Activated T-helper 1 cell treated with anti-CD3 and anti-CD28 coated beads, Interleukin-12 subunit alpha, Interleukin-12 subunit beta, Interleukin-2, Interleukin-4 antibody, amounts not matched to agents 30 ng/mL and 10 ng/mL and 1 ng/mL, durations not matched to agents 14 hours and 24 hours and 36 hours (primary cell): ENCODE results near the gene TREH. TPM values are rescaled to one million over a fixed set of nuclear protein-coding genes. Genes with fewer than 3 reads are reported as not detected.

Experiments
- DNase-seq: peaks from one replicate; pipeline ENCODE4 v3.0.0; 2021; ENCODE audit warnings: low spot score
- H3K27ac Mint-ChIP-seq: one replicate; pipeline ENCODE4 v1.8.0; 2021; ENCODE audit warnings: mild to moderate bottlenecking, mixed read lengths
- H3K27me3 Mint-ChIP-seq: one replicate; pipeline ENCODE4 v1.8.0; 2022; ENCODE audit warnings: mild to moderate bottlenecking, moderate library complexity, mixed read lengths; ENCODE audit not compliant: insufficient read depth
- H3K36me3 Mint-ChIP-seq: one replicate; pipeline ENCODE4 v1.8.0; 2021; ENCODE audit warnings: low read depth, mixed read lengths
- H3K4me1 Mint-ChIP-seq: one replicate; pipeline ENCODE4 v1.8.0; 2021; ENCODE audit warnings: low read depth, mixed read lengths
- H3K4me3 Mint-ChIP-seq: one replicate; pipeline ENCODE4 v1.8.0; 2021; ENCODE audit warnings: mild to moderate bottlenecking, moderate library complexity, mixed read lengths
- H3K9me3 Mint-ChIP-seq: one replicate; pipeline ENCODE4 v1.8.0; 2021; ENCODE audit warnings: mixed read lengths
- intact Hi-C: fragments of 100-400 bp; cut with micrococcal nuclease; formaldehyde crosslinking; loops from one replicate; pipeline ENCODE4 v1.15.1; 2024
- total RNA-seq: library from RNA; stranded (reverse); gene quantifications from 2 replicates; pipeline ENCODE4 v1.2.3, GENCODE V29; 2022

TREH gene
- total RNA-seq, 1 donor from 2014 or later = not detected

DNA sequence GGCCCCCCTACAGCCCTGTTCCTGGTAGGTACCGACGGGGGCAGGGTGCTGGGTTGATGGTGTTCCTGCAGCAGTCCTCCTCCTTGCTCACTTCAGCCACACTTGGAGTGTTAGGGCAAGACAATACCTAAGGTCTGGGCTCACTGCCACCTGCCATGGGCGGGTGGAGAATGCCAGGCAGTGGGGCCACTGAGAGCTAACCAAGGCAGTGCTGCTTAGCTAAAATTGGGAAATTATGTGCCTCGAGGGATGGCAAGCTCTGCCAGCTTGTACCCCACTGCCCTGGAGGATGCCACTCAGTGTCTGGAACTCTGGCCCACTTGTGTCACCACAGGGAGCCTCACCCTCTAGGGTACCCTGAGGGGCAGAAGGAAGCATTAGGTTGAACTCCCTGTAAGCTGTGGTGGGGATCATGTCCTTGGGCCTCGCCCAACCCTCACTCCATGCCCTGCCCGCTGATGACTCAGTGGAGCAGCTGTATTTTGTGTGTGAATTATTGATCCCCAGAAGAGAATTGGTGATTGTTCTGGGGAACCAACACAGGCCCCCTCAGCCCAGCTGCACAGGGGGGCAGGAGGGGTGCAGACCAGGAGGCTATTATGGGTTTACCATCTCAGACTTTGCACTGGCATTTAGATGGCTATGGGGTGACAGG, 54.3 kb downstream of the TREH start:
- Mint-ChIP-seq H3K9me3 (no peaks in the 10 kb centered on the region), H3K4me3 (no peak overlapping the region), H3K27me3 (peaks cover 14% of the 10 kb centered on the region), H3K27ac (no peak overlapping the region), H3K4me1 (peaks cover 4% of the 10 kb centered on the region), H3K36me3 (no peaks in the 10 kb centered on the region)
- intact Hi-C loops = no loop called here
- DNase-seq = no peak

- Mint-ChIP-seq H3K4me1 (peaks cover 11% of the 10 kb centered on the region), H3K4me3 (no peak overlapping the region), H3K9me3 (no peaks in the 10 kb centered on the region), H3K36me3 (no peaks in the 10 kb centered on the region), H3K27ac (no peak overlapping the region), H3K27me3 (peaks cover 19% of the 10 kb centered on the region)
- intact Hi-C loops = no loop called here
- DNase-seq = no peak
Observed at GRCh38 chr11:118623269-118623655, 56.2 kb downstream of the TREH start.

GRCh38 chr11:118622376-118623268, 56.8 kb downstream of the TREH start:
- Mint-ChIP-seq H3K4me1 (peaks cover 11% of the 10 kb centered on the region), H3K27ac (no peak overlapping the region)
- intact Hi-C loops = no loop called here

DNA sequence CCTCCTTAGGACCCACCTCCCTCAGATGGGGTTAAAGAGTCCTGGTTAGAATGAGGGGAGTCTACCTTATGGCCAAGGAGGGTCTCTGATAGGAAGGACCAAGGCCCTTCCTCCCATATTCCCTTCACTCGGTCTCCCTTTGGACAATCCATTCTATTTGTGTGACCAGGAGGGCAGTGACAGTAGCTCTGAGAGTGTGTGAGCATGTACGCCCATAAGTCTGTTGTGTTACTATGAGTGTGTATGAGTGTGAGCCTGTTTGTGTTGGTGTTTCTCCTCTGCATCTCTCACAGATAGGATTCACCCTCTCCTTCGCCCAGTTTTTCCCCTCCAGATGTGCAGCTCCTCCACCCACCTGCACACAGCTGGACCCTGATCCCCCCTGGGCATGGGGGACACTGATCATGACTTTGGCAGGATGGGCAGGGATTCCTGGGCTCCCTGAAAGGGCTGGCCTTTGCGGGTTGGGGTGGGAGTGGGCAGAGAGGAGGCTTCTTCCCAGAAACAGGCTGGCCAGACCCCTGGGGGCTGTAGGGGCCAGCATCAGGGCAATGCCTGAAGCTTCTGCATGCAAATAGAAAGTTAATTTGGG, 57.6 kb downstream of the TREH start:
- intact Hi-C loops = no loop called here
- Mint-ChIP-seq H3K27ac (no peak overlapping the region), H3K27me3 (peaks cover 17% of the 10 kb centered on the region), H3K36me3 (no peaks in the 10 kb centered on the region), H3K4me3 (peak overlapping the region; percentile 48), H3K9me3 (no peaks in the 10 kb centered on the region), H3K4me1 (peaks cover 11% of the 10 kb centered on the region)
- DNase-seq = no peak

More at GRCh38 chr11:118622376-118623268, 56.8 kb downstream of the TREH start:
- H3K27me3 Mint-ChIP-seq = peaks cover 19% of the 10 kb centered on the region
- no peaks in the 10 kb centered on the region for H3K36me3 Mint-ChIP-seq
- no peaks in the 10 kb centered on the region for H3K9me3 Mint-ChIP-seq
- no peak overlapping the region for H3K4me3 Mint-ChIP-seq
- no peak for DNase-seq

DNA sequence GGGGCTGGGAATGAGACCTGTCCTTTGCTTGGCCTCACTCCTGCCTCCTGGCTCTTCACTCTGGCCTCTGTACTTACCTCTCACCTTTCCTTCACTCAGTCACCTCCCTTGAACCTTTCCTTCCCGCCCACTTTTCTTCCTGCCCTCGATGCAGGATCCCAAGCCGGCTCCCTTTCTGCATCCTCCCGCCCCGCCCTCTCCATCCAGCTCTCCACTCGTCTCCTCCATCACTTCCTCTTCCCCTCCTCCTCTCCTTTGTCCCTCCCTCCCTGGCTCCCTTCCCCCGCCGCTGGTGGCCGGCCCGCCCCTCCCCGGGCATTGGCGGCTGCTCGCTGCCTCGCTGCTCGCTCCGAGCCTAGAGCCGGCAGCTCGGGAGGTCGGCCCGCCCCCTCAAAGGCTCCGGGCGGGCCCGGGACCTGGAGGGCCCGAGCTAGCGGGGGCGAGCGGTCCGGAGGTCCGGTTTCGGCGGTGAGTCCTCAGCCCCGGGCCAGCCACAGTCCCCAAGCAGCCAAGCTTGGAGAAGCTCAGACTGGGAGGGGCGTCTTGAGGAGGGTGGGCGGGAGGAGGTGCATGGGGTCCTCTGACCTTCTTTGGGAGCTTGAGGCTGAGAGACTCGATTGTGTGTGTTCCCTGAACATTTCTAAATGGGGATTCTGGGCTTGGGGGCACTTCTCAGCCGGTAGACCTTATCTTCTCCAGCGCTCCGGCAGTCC, 58.2 kb downstream of the TREH start:
- H3K4me1 Mint-ChIP-seq = peaks cover 11% of the 10 kb centered on the region
- H3K36me3 Mint-ChIP-seq = no peaks in the 10 kb centered on the region
- H3K4me3 Mint-ChIP-seq = peak overlapping the region; percentile 65
- no peaks in the 10 kb centered on the region for H3K9me3 Mint-ChIP-seq
- no peak for DNase-seq
- intact Hi-C loops = no loop called here
- H3K27ac Mint-ChIP-seq = no peak overlapping the region
- peaks cover 17% of the 10 kb centered on the region for H3K27me3 Mint-ChIP-seq

DNA sequence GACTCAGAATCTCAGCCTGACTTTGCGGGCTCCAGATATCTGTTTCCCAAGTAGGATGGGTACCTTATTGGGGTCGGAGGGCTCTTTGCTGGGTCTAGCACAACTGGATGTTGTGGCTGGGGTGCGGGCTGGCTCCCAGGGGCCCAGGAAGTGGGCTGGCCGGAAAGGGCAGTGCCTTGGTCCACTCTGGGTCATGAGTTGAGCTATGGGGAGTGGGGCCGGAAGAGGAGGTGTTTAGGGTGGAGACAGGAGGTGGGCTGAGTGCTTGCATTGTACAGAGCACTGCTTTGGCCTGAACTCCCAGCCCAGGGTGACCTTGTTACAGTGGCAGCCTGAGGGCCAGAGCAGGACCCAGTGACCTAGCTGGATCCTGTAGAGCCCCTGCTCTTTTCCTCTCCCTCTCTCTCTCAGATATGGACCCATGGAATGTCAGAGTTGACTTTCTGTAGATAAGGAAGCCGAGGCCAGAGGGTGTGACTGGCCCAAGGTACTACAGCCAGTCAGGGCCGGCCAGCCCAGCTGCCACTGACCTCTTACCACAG, 58.9 kb downstream of the TREH start:
- Mint-ChIP-seq H3K27ac (no peak overlapping the region), H3K4me3 (peak overlapping the region; percentile 65), H3K4me1 (peaks cover 11% of the 10 kb centered on the region), H3K9me3 (no peaks in the 10 kb centered on the region), H3K27me3 (peaks cover 17% of the 10 kb centered on the region), H3K36me3 (no peaks in the 10 kb centered on the region)
- intact Hi-C loops = no loop called here
- DNase-seq = no peak

DNA sequence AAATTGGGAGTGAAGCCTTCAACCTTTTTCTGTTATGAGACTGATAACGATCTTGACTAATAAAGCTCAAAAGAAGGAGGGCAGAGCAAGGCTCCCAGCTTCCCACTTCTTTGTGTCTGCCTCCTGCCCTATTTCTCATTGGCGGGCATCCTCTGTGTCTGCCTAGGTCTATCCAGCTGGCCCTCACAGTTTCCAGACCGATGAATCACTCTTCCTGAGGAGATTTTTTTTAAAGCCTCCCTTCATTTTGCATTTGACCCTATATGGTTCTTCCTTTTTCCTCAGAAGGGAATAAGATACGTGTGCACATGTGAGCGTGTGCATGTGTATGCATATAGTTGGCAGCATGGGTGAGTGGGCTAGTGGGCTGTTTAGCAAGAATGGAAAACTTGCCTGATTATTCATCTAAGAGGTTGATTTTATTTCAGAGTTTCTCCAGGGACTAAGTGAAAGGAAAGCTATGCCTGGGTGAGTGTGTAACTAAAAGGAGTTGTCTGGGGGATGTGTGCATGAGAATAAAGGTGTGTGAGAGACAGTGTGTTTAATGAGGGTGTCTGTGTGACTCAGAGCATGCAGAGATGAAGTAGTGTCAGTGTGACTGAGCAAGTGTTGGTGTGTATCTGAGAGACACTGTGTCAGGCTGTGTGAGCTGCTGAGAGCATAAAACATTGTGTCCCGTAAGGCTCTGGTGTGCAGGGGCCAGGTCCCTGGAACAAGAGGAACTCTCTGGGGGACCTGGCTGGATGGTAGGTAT, 59.8 kb downstream of the TREH start:
- Mint-ChIP-seq H3K27me3 (peaks cover 17% of the 10 kb centered on the region), H3K27ac (no peak overlapping the region), H3K36me3 (no peaks in the 10 kb centered on the region), H3K4me1 (peaks cover 11% of the 10 kb centered on the region), H3K4me3 (no peak overlapping the region), H3K9me3 (no peaks in the 10 kb centered on the region)
- DNase-seq = no peak
- intact Hi-C loops = no loop called here

DNA sequence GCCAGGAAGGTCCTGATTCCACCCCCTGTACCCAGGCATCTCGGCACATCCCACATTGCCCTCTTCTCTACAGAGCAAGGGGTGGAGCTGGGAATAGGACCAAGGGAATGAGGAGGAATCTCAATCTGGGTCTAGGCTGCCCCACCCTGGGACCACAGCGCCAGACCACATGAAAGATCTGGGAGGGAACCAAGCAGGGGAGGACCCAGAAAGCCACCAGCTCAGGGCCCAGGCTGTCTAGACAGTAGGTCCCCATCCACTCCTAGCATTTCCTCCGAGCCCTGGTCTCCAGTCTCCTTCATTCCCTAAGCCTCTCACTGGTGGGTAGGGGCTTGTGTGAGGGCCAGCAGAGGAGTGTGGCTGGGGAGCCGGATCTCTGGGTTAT, 60.5 kb downstream of the TREH start:
- Mint-ChIP-seq H3K4me3 (no peak overlapping the region), H3K4me1 (peaks cover 11% of the 10 kb centered on the region), H3K27ac (no peak overlapping the region), H3K27me3 (peaks cover 17% of the 10 kb centered on the region), H3K9me3 (no peaks in the 10 kb centered on the region), H3K36me3 (no peaks in the 10 kb centered on the region)
- intact Hi-C loops = no loop called here
- no peak for DNase-seq

DNA sequence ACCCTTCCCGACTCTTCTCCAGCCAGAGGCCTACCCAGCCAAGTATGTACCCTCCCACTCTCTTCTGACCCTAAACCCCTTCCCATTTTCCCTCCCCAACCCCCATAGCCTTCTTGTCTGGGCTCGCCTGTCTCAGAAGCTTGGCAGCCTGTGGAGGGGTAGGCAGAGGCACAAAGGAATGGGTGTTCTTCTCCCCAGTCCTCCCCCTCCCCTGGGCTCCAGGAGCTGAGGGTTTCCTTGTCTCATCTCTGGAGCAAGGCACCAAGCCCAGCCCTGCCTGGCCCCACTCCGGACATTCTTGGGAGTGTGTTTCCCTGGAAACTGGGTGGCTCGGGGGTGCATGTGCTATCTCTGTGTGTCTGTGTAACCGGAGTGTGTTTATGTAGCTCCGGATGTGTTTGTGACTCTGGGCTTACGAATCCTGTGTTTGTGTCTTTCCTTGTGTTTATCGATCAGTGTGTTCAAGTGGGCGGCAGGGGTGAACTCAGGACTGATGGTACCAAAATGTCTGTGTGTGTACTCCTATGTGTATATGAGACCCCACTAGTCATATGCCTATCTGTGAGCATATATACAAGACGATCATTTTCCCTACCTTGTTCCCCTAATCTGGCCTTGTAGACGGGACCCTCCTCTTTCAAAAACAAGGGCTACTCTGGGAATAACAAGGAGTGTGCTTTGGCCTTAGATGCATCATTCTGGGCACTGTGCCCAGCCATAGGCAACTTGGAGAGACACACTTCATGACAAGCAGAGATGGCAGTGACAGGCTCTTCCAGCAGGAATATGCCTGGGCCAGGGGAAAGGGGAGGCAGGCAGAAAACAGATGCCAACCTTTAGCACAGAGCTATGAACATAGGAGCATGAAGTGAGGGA, 61.1 kb downstream of the TREH start:
- Mint-ChIP-seq H3K36me3 (no peaks in the 10 kb centered on the region), H3K27me3 (peaks cover 17% of the 10 kb centered on the region), H3K4me1 (peaks cover 11% of the 10 kb centered on the region), H3K9me3 (no peaks in the 10 kb centered on the region), H3K4me3 (no peak overlapping the region), H3K27ac (no peak overlapping the region)
- intact Hi-C loops = no loop called here
- DNase-seq = no peak

DNA sequence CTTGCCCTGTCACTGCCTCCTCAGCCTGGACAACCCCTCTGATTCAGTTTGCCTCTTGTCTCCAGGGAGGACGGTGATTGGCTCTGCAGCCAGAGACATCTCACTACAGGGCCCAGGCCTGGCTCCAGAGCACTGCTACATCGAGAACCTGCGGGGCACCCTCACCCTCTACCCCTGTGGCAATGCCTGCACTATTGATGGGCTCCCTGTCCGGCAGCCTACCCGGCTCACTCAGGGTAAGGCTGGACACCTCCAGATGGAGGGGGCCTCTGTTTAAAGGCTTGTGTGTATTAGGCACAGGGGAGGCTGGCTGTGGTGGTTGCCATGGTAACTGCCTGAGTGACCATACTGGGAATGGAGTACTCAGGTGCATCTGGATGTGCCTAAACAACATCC, 63.5 kb downstream of the TREH start:
- intact Hi-C loops = no loop called here
- Mint-ChIP-seq H3K27me3 (peaks cover 14% of the 10 kb centered on the region), H3K9me3 (no peaks in the 10 kb centered on the region), H3K4me3 (no peak overlapping the region), H3K36me3 (no peaks in the 10 kb centered on the region), H3K4me1 (peaks cover 14% of the 10 kb centered on the region), H3K27ac (no peak overlapping the region)
- no peak for DNase-seq

- H3K4me3 Mint-ChIP-seq = no peak overlapping the region
- H3K27me3 Mint-ChIP-seq = peaks cover 10% of the 10 kb centered on the region
- DNase-seq = no peak
- intact Hi-C loops = no loop called here
- no peaks in the 10 kb centered on the region for H3K36me3 Mint-ChIP-seq
- peaks cover 13% of the 10 kb centered on the region for H3K4me1 Mint-ChIP-seq
- H3K9me3 Mint-ChIP-seq = no peaks in the 10 kb centered on the region
- no peak overlapping the region for H3K27ac Mint-ChIP-seq
Observed at GRCh38 chr11:118615282-118615975, 64.0 kb downstream of the TREH start.
